H1 (cell line): ENCODE results near the gene EGFL6. TPM values are rescaled to one million over a fixed set of nuclear protein-coding genes. Genes with fewer than 3 reads are reported as not detected.
A peak's percentile ranks its signal among the peaks of the same experiment; 100 is the strongest.

Source experiments
- BACH1 ChIP-seq: IDR thresholded peaks from 2 replicates; pipeline ENCODE4 v1.6.1; 2012; ENCODE audit warnings: low read length, improper control_type of control experiment
- BCL11A ChIP-seq, 2 experiments: IDR thresholded peaks; one replicate each; pipeline ENCODE4 v1.6.1; 2011; ENCODE audit warnings: low read depth in 2 of 2, low read length in 2 of 2, mild to moderate bottlenecking in 2 of 2
- CBX8 ChIP-seq: fragments of 300-800, 300-1000 bp; sonication (generic); IDR thresholded peaks from 2 replicates; pipeline ENCODE4 v1.7.1; 2016; ENCODE audit warnings: low read depth, low read length, borderline replicate concordance
- CREB1 ChIP-seq: IDR thresholded peaks from 2 replicates; pipeline ENCODE4 v1.6.1; 2012; ENCODE audit warnings: inconsistent platforms
- EP300 ChIP-seq, 2 experiments: IDR thresholded peaks; 1 replicate in 1 of 2; 2 replicates in 1 of 2; pipeline ENCODE4 v1.6.1; 2011 to 2012; ENCODE audit warnings: low read depth in 2 of 2, low read length in 2 of 2, mild to moderate bottlenecking in 2 of 2, borderline replicate concordance in 1 of 2, inconsistent platforms in 1 of 2, moderate library complexity in 1 of 2
- GABPA ChIP-seq: IDR thresholded peaks from 2 replicates; pipeline ENCODE4 v1.6.1; 2011; ENCODE audit warnings: mild to moderate bottlenecking, low read length, moderate library complexity, borderline replicate concordance; ENCODE audit not compliant: insufficient read depth
- GTF2F1 ChIP-seq: IDR thresholded peaks from 2 replicates; pipeline ENCODE4 v1.6.1; 2012; ENCODE audit warnings: low read depth, low read length, improper control_type of control experiment, borderline replicate concordance
- HDAC2 ChIP-seq, 2 experiments: fragments of 300-600 bp in 1 of 2; sonication (generic) in 1 of 2; IDR thresholded peaks; 2 replicates each; pipeline ENCODE4 v1.6.1; 2011 to 2012; ENCODE audit warnings: low read depth in 2 of 2, low read length in 2 of 2, mild to moderate bottlenecking in 2 of 2, moderate library complexity in 2 of 2, borderline replicate concordance in 1 of 2, inconsistent platforms in 1 of 2
- HDAC6 ChIP-seq: IDR thresholded peaks from one replicate; pipeline ENCODE4 v1.7.1; 2012; ENCODE audit warnings: low read depth, mild to moderate bottlenecking, inconsistent platforms, low read length, moderate library complexity
- JUN ChIP-seq: IDR thresholded peaks from 2 replicates; pipeline ENCODE4 v1.6.1; 2011; ENCODE audit warnings: low read depth, mild to moderate bottlenecking, improper control_type of control experiment, low read length
- KDM4A ChIP-seq: IDR thresholded peaks from one replicate; pipeline ENCODE4 v1.7.1; 2012; ENCODE audit warnings: low read depth, mild to moderate bottlenecking, moderate library complexity, low read length, inconsistent platforms; ENCODE audit not compliant: severe bottlenecking
- NANOG ChIP-seq: IDR thresholded peaks from 2 replicates; pipeline ENCODE4 v1.6.1; 2011; ENCODE audit warnings: low read length, low read depth, mild to moderate bottlenecking, inconsistent platforms; ENCODE audit not compliant: insufficient read depth, poor library complexity, severe bottlenecking
- POLR2AphosphoS5 ChIP-seq: IDR thresholded peaks from 2 replicates; pipeline ENCODE4 v1.6.1; 2011; ENCODE audit warnings: low read depth, low read length
- POU5F1 ChIP-seq: IDR thresholded peaks from 2 replicates; pipeline ENCODE4 v1.6.1; 2011; ENCODE audit warnings: low read depth, mild to moderate bottlenecking, low read length, moderate library complexity
- RNF2 ChIP-seq: fragments of 200-900, 300-1000 bp; sonication (generic); IDR thresholded peaks from 2 replicates; pipeline ENCODE4 v1.7.1; 2016; ENCODE audit warnings: borderline replicate concordance, low read depth, mild to moderate bottlenecking, antibody characterized with exemption, low read length; ENCODE audit not compliant: poor library complexity, severe bottlenecking; ENCODE audit errors: missing control alignments
- RXRA ChIP-seq: IDR thresholded peaks from 2 replicates; pipeline ENCODE4 v1.6.1; 2011; ENCODE audit warnings: low read depth, mild to moderate bottlenecking, low read length, moderate library complexity; ENCODE audit not compliant: insufficient read depth
- SAP30 ChIP-seq: fragments of 300-600 bp; sonication (generic); IDR thresholded peaks from 2 replicates; pipeline ENCODE4 v1.7.1; 2012; ENCODE audit warnings: low read length, moderate library complexity, mild to moderate bottlenecking, inconsistent platforms; ENCODE audit not compliant: insufficient read depth, insufficient replicate concordance
- SP1 ChIP-seq: IDR thresholded peaks from 2 replicates; pipeline ENCODE4 v1.6.1; 2011; ENCODE audit warnings: low read depth, low read length
- SP2 ChIP-seq: IDR thresholded peaks from 2 replicates; pipeline ENCODE4 v1.6.1; 2012; ENCODE audit warnings: mild to moderate bottlenecking, low read length, inconsistent platforms
- SP4 ChIP-seq: IDR thresholded peaks from 2 replicates; pipeline ENCODE4 v1.6.1; 2012; ENCODE audit warnings: low read length, inconsistent platforms
- TEAD4 ChIP-seq: IDR thresholded peaks from 2 replicates; pipeline ENCODE4 v1.6.1; 2012; ENCODE audit warnings: low read depth, low read length, inconsistent platforms, mixed read lengths
- polyA plus RNA-seq, 7 experiments: library from polyadenylated mRNA; depleted of rRNA in 3 of 7; stranded (reverse) in 5 of 7; unstranded in 2 of 7; fragments of >200 nt in 5 of 7; fragments of 200-250 nt in 2 of 7; gene quantifications; 1 replicate in 5 of 7; 2 replicates in 1 of 7; 4 replicates in 1 of 7; pipeline versions ENCODE4 v1.2.1 to v1.2.3, GENCODE V29; 2011 to 2013; ENCODE audit warnings: missing spikeins in 2 of 7, mixed read lengths in 2 of 7
- total RNA-seq: library from RNA; stranded (reverse); fragmentation: NEBNext Ultra II Directional; extraction: Animal tissue kit (Norgen Biotek cat#: 25700); gene quantifications from 2 replicates; pipeline ENCODE4 v1.2.1, GENCODE V29; 2021

EGFL6 gene
- total and polyA plus RNA-seq, 2 of the 8 experiments (the other 6 are each of a cell fraction or from before 2014, with no cell fraction given), result 0.93 to 1.1 TPM

DNA sequence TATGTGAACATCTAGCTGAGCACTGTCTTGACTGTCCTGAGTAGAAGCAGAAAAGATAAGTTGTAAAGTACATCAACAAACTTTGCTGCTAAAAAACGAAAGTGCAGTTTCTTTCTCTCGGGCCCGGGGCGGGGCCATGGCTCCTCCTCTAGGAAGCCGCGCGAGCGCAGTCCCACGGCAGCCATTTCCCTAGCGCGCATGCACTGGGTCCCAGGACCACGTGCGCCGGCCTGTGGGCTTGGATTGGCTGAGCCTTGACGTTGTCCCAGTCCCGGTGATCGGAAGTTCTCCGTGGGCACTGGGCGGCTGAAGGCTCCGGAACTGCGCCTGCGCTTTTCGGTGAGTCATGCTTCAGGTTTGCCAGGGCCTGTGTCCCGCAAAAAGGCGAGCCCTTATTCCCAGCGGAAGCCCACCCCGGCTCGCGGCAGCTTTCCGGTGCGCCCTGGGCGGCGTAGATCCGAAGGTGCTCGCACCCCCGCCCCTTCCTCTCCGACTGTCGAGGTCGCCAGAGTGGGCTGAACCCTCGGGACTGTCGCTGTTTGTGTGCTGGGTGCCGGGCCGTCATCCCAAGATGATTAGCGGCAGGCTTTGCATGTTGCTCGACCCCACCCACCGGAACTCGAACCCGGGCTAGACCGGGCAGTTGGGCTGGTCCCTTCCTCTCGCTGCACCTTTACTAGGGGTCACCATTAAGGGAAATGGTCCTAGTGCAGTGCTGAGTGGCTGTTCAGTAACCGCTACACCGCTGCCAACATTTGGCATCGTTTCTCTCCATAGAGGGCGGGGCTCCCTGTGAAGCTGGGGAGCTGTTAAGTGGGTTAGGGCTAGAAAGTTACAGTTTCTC lies 83.7 kb downstream of the EGFL6 start, which contains the start of gene TCEANC (continued):
- peak; percentile 33 to 46; a peak in 1 of 4 replicates for TF ChIP-seq HDAC2 (IDR thresholded peaks at IDR 0.05; ENCODE audit: borderline replicate concordance in 1 of 2, low read depth in 2 of 2, low read length in 2 of 2)
- no peak for TF ChIP-seq SP4
- TF ChIP-seq POU5F1, result no peak
- TF ChIP-seq EP300 (IDR thresholded peaks at IDR 0.05; ENCODE audit: borderline replicate concordance in 1 of 2, low read depth in 2 of 2, low read length in 2 of 2), result no peak
- no peak for TF ChIP-seq JUN
- TF ChIP-seq RNF2, result no peak
- TF ChIP-seq CREB1, result 0 out of 2 replicates have a peak, but pooled peaks have one; percentile 7
- TF ChIP-seq BCL11A (IDR thresholded peaks at IDR 0.05; ENCODE audit: low read depth in 2 of 2, low read length in 2 of 2), result no peak
- no peak for TF ChIP-seq HDAC6
- no peak for TF ChIP-seq GTF2F1
- peak; percentile 26 for TF ChIP-seq KDM4A
- TF ChIP-seq SAP30, result no peak
- no peak for TF ChIP-seq POLR2AphosphoS5
- TF ChIP-seq TEAD4, result no peak
- no peak for TF ChIP-seq SP2
- TF ChIP-seq CBX8, result no peak
- TF ChIP-seq NANOG, result no peak
- no peak for TF ChIP-seq SP1
- TF ChIP-seq RXRA, result no peak
- TF ChIP-seq BACH1, result peak; percentile 70; the same call in 1 of the 2 replicates
- TF ChIP-seq GABPA, result no peak
